Measurements from ENCODE around the gene SLC18A2. TPM values are rescaled to one million over a fixed set of nuclear protein-coding genes. Genes with fewer than 3 reads are reported as not detected.

SLC18A2 gene
- total RNA-seq, 1 donor from 2014 or later, result not detected

DNA sequence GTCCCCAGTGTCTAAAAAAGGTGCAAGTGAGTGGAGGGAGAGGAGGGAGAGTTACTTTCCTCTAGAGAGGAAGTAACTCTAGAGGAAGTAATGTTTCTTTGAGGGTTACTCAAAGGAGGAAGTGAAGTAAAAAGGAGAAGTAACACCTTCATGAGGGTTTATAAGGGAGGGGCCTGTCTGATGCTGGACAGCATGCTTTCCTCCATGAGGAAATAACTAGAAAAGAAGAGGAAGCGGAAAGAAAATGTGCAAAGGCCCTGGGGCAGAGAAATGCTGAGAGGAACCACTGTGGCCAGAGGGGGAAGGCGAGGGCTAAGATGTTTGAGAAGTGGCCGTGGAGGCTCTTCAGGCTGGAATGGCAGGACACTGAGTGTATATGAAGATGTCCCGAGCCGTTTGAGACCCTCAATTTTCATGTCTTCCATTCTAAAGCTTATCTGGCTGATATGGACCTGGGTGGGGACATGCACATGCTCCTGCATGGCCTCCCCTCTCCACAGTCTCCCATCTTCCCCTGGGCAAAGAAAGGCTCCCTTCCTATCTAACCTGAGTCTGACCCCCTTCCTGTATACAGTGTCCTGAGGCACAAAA lies 3.4 kb upstream of the SLC18A2 start:
- no peak for DNase-seq (ENCODE audit: low read depth)

GRCh38 chr10:117239051-117239450 lies 1.9 kb upstream of the SLC18A2 start:
- DNase-seq (ENCODE audit: low read depth), result no peak

- no peak for DNase-seq (ENCODE audit: low read depth)
Observed at GRCh38 chr10:117239721-117240620, 943 bp upstream of the SLC18A2 start.

DNA sequence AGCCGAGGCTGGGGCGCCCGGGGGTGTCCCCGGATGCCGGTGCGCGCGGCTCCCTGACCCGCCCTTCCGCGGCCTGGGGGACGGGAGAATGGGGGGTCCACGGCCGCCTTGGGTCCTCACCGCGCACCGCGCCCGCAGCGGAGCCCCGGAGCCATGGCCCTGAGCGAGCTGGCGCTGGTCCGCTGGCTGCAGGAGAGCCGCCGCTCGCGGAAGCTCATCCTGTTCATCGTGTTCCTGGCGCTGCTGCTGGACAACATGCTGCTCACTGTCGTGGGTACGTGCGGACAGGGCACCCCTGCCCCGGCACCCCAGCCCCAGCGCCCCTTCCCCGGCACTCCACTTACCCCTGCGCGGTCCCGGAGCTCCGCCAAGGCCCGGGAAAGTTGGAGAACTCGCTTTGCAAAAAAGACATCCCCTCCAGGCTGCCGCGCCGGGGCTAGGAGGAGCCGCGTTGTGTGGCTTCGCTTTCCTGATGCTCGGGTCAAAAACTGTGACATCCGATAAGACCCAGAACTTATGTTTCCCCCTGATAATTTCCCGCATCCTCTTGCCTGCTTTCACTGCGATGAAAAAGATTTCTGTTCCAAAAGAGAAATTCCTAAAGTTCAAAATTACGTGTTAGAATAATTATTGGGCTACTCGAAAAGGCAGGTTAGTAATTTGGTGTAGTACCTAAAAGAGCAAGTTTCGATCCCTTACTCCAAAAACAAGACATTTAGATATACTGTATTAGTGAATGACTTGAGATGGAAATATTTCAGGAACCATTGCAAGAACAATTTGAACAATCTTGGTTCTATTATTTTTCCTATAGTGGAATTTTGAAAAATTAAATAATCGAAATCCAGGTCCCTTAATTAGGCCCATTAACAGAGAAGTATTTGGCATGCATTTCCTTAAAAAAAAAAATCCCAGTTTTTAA lies 888 bp downstream of the SLC18A2 start:
- DNase-seq (ENCODE audit: low read depth), result no peak

- no peak for DNase-seq (ENCODE audit: low read depth)
Observed at GRCh38 chr10:117242463-117242832, 1.5 kb downstream of the SLC18A2 start.

DNA sequence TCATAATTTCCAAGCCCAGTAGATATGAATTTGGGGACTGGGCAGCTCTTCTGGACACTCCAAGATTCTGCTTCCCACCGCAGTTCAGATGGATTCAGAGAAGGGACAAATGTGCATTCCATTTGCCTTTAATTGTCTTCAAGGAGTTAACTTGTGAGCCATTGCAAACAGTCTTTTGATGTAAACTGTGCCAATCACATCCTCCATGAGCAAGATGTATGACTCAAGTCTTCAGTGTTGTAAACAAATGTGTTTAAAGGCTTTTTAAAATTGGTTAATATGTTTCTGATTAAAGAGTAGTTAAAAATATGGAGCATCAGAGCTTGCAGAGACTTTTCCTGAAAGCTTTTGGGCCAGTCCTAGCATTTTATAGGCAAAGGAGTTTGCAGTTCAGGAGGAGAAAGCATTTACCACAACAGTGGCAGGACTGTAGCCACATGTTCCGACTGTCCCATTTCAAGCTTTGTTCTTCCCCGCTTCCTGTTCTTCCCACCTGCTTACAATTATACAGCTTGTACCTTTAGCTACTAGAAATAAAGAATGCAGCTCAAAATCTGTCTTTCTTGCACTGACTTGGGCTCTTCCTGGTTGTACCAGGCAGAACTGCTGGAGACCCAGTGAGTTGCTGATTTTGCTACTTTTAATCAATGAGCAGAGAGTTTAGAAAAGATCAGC lies 6.2 kb downstream of the SLC18A2 start:
- no peak for DNase-seq (ENCODE audit: low read depth)

GRCh38 chr10:117248750-117249465 lies 8.0 kb downstream of the SLC18A2 start:
- DNase-seq (ENCODE audit: low read depth), result no peak

DNA sequence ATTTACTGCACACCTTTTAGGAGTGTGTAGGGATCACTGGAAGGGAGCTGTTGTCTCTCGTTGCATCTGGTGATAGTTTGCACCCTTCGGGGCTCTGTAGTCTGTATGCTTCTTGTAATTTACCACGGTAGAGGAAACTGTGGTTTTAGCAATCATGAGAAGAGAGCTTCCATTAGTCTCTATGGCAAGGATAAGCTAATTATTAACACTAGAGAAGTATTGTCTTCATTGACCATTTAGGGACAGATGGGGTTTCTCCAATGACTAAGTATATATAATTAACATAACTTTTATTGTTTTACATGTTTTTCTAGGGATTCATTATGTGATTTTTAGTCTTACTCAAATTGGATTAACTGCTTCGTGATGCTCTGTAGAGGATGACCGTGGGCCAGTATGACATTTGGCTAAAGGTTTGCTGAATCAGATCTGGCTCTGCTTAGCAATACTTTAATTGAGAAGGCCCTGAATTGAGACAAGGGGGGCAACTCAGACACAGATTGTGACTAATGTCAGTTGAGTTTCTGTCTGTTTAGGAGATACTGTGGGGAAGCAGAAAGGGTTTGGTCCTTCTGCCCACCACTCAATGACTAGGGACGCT lies 8.7 kb downstream of the SLC18A2 start:
- no peak for DNase-seq (ENCODE audit: low read depth)

DNA sequence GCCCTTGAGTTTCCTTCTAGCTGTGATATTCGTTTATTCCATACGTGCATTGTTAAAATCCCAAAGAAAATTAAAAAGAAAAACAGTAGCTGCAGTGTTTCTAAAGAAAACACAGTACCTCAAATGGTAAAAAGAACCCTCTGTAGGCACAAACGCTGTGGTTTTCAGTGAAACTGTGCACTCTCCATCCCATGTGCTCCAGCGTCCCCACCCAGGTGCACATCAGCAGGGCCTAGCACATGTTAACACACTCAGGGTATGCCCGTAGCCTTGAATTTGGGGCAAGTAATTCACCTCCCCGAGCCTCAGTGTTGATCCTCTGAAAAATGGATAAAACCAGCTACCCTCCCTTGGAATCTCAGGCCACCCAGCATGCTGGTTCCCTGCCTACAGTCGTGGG lies 9.5 kb downstream of the SLC18A2 start:
- DNase-seq (ENCODE audit: low read depth), result no peak

- DNase-seq (ENCODE audit: low read depth), result no peak
Observed at GRCh38 chr10:117253908-117254307, 13.0 kb downstream of the SLC18A2 start.

DNA sequence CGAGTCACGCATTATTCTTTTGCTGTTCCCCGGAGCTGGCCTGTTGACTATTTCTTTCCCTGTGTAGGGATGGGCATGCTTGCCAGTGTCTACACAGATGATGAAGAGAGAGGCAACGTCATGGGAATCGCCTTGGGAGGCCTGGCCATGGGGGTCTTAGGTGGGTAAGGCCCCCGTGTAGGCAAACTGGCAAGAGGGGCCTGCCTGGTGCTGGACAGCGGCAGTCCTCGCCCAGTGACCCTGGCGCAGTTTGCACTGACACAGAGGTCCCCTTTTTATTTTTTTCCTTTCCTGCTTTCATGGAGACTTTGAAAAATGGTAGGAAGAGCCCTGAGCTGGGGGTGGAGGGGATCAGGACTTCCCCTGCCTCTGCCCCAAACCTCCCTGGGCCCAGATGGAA lies 13.4 kb downstream of the SLC18A2 start:
- no peak for DNase-seq (ENCODE audit: low read depth)

- no peak for DNase-seq (ENCODE audit: low read depth)
Observed at GRCh38 chr10:117254774-117255735, 14.1 kb downstream of the SLC18A2 start.

- no peak for DNase-seq (ENCODE audit: low read depth)
Observed at GRCh38 chr10:117255835-117256460, 15.0 kb downstream of the SLC18A2 start.

GRCh38 chr10:117256910-117257309 lies 16.0 kb downstream of the SLC18A2 start:
- DNase-seq (ENCODE audit: low read depth), result no peak

- no peak for DNase-seq (ENCODE audit: low read depth)
Observed at GRCh38 chr10:117257721-117258120, 16.8 kb downstream of the SLC18A2 start.

DNA sequence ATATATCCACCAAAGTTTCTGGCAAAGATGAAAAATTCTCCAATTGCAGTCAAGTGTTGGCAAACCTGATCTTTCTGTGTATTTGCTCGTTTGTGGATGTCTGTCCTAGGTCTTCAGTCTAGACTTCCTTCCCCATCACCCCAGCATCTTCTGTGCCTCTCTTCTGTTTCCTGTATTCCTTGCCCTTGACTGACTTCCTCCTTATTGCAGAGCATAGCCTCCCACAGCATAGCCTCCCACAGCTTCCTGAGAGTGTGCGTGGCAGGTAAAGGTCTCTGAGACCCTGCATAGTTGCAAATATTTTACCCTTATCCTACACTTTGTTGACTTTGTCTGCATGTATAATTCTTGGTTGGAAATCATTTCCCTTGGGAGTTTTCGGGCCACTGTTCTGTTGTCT lies 18.4 kb downstream of the SLC18A2 start:
- DNase-seq (ENCODE audit: low read depth), result no peak

DNA sequence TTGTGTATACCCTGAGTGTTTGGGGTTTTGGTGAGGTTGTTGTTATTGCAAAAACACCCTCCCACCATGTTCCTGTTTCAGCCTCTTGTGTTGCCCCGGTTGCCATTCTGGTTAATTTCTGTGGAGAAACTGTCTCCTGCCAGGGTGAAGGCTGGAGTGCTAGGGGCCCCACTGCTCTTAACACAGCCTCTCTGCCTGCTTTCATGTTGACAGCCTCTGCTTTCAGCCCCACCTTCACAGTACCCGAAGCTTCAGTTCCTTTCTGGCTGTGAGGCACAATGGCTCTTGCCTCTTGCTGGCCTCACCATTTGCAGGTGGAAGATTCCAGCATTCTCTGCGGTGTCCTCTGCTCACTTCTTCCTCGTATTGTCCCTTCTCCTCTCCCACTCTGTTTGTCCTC lies 19.2 kb downstream of the SLC18A2 start:
- no peak for DNase-seq (ENCODE audit: low read depth)

GRCh38 chr10:117261501-117261900 lies 20.6 kb downstream of the SLC18A2 start:
- DNase-seq (ENCODE audit: low read depth), result no peak

Data from myocyte (in vitro differentiated cells).